Stimulated activated CD4-positive, alpha-beta T cell treated with anti-CD3 and anti-CD28 coated beads, Interleukin-4, amount 100 ng/mL, for 24 hours (primary cell): ENCODE results near the gene ERCC6.
A peak's percentile ranks its signal among the peaks of the same experiment; 100 is the strongest.

Experiments
- DNase-seq: peaks from one replicate; pipeline ENCODE4 v3.0.0-alpha.2; 2020

Gene ERCC6

DNA sequence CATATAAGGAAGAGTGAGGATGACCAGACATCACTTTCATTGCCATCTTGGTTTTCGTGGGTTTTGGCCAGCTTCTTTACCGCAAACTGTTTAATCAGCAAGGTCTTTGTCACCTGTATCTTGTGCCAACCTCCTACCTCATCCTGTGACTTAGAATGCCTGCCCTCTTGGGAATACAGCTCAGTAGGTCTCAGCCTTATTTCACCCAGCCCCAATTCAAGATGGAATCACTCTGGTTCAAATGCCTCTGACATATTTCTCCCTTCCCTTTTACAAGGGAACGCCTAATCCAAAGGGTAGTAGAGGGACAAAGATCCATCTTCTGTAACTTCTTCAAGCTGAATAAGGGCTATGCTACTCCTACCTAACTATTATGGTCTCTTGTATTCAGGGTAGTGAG is 4.7 kb upstream of the ERCC6 start:
- no peak for DNase-seq

- DNase-seq: no peak
These were observed 3.4 kb upstream of the ERCC6 start for GRCh38 chr10:49542353-49542752.

- no peak for DNase-seq
These were observed 2.8 kb upstream of the ERCC6 start for GRCh38 chr10:49541762-49542161.

DNA sequence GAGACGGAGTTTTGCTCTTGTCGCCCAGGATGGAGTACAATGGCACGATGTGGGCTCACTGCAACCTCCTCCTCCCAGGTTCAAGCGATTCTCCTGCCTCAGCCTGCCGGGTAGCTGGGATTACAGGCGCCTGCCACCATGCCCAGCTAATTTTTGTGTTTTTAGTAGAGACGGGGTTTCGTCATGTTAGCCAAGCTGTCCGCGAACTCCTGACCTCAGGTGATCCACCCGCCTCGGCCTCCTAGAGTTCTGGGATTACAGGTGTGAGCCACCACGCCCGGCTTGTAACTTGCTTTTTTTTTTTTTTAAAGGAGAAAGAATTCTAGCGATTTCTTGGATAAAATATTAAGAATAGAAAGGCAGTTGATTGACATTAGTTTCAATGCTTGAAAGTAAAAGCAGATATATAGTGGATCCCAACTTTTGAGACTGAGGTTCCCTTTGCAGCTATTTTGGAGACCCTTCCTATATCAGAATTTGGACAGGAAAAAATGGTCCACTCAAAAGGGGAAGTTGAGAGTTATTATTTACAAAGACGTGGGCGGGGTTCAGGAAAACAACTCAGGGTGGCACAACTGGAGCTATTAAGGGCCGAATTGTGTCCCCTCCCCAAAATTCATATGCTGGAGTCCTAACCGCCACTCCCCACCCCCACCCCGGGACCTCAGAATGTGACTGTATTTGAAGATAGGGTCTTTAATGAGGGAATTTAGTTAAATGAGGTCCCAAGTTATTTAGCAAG is 1.3 kb upstream of the ERCC6 start:
- DNase-seq: no peak

DNA sequence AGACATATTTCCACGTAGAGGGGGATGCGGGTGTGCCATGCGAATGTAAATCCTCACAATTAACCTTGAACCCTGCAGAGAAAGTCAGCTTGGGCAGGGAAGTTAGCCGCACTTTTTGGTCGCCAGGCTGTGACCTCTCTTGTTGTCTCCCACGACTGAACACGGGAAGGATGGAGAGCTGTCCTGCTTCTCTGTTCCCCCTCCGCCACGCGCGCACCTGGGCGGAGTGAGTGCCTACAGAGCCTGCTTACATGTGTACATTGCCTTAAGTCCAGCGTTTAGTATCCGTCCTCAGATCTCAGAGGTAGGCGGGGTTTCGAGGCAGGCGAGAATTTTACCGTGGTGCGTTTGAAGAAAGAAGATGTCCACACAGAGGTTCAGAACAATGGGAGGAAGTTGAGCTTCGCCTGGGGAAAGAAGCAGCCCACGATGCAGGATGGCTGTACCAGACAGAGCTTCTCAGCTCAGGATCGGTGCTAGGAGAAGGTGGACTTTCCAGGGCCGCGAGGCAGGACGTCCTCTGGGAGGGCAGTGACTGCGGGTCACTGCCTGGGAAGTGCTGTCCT is 482 bp upstream of the ERCC6 start:
- DNase-seq: peak; percentile 23

- DNase-seq: no peak
These were observed 4.1 kb downstream of the ERCC6 start for GRCh38 chr10:49534670-49535381.

DNA sequence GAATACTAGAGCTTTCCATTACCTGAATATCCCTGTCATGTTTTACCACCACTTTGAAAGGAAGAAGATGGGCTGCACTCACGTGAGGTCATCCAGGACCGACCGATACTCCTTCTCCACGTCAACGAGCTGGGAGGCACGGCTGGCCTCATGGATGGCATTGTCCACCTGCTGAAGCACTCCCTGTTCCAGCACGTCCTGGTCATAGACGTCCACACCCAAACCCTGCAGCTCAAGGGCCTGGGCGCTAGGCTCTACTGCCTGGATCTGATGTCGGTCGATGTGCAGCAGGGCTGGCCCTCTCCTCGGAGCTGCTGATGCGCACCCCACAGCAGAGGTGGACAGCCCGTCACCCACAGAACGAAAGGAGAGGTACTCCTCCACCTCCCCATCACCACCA is 6.5 kb downstream of the ERCC6 start:
- no peak for DNase-seq

GRCh38 chr10:49528977-49529506 is 9.9 kb downstream of the ERCC6 start:
- no peak for DNase-seq

- DNase-seq: no peak
These were observed 11.1 kb downstream of the ERCC6 start for GRCh38 chr10:49527850-49528249.

DNA sequence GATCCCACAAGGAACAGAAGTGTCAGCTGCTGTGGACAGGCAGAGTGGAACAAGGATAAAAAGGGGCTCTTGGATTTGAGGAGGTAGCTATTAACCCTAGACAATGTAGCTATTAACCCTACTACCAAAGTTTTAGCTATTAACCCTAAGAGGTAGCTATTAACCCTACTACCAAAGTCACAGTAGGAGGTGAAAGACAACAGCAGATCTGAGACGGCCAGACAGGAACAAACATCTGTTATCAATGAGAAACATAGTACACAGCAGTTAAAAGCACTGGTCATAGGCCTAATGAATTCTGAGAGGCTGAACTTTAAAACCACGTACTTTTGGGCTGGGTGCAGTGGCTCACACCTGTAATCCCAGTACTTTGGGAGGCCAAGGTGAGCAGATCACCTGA is 11.9 kb downstream of the ERCC6 start:
- DNase-seq: no peak

DNA sequence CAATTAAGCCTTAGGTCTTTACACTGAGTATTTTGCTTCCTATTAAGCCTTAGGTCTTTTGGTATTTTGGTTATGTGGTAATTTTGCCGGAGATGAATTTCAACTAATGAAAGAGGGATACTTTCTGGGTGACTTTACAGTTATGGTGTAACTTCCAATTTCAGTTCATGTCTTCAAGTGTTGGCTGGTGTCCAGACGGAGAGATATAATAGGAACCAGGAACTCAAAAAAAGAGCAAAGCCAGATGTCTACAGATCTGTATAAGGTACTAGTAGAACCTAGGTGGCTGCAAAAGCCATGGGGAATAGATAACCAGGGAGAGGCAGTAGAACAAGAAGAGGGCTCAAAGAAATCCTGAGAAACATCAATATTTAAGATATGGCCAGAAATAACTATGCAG is 12.3 kb downstream of the ERCC6 start:
- no peak for DNase-seq

DNA sequence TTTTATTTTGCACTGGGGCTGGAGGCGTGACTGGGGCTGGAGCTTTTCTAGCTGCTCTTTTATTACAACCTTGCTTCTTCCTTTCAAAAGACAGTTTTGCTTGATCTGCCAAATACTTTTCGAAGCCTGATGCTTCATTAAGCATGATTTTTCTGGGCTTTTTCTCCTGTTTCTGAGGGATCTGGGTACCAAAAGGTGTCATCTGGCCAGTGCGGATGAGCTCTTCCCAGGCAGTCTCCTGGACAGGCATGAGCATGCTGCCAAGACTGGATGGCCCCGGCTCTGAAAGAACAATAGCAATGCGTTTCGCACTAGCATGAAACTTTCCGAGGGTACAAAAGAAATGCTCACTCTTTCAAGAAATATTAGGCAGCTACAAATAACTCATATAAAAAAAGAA is 14.4 kb downstream of the ERCC6 start:
- DNase-seq: no peak

DNA sequence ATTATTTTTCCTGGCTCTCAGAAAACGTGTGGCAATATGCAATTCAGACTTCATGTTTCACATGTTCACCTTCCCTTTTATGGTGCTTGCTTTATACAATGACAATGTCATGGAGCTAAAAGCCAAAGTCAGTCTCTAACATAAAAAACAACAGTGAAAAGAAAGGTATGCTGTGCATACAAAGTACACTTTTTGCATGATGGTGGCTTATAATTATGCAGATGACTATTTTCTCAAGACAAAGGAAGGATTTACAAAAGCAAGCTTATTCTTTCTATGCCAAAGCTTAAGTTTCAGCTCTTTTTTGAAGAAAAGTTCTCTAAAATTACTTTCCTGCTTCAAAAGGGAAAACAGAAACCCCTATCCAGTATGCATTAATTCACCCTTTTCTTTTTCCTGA is 15.6 kb downstream of the ERCC6 start:
- DNase-seq: no peak

DNA sequence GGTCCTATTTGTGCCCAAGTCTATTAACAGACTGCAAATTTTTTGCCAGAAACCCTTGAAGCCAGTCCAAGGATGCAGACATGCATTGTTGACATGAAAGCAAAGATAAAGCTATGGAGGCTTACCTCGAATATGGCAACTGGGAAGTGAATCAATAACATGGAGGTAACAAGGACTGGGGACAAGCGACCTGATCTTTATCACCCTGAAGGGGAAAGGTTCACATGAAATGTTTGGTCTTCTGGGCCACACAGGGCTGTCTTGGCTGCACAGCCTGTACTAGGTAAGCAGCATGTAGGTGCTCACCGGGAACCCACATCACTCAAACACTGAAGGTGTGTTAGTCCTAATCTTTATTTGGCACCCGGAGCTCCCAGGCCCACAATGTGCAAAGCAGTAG is 17.9 kb downstream of the ERCC6 start:
- no peak for DNase-seq

GRCh38 chr10:49520122-49520775 is 18.7 kb downstream of the ERCC6 start:
- no peak for DNase-seq

- DNase-seq: no peak
These were observed 19.2 kb downstream of the ERCC6 start for GRCh38 chr10:49519717-49520116.

- DNase-seq: peak; percentile 24
These were observed 19.8 kb downstream of the ERCC6 start for GRCh38 chr10:49518982-49519578.

GRCh38 chr10:49518566-49518965 is 20.4 kb downstream of the ERCC6 start:
- DNase-seq: no peak

GRCh38 chr10:49516216-49516970 is 22.5 kb downstream of the ERCC6 start:
- no peak for DNase-seq

DNA sequence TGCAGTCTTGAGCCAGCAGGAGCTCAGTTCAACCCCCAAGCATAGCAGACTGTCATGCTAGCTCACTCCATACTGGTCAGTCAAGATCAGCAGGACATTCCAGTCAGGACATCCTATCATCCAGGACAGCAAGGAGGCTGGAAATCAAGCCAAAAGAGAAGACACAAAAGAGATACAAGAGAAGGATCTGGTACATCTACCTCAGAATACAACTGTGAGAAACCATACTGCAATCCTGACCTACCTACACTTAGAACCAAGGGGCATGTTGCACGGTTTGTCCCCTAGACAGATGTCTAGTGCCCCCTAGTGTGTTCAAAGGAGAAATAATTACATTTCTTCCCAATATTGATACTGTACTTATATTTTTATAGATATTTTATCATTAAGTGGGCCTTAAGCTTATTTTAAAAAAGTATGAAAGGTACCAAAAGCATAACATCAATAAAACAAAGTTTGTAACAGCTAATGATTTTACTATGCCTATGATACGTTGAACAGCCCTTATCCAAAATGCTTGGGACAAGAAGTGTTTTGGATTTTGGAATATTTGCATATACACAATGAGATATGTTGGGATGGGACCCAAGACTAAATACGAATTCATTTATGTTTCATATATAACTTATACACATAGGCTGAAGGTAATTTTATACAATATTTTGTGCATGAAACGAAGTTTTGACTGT is 26.7 kb downstream of the ERCC6 start:
- DNase-seq: no peak

DNA sequence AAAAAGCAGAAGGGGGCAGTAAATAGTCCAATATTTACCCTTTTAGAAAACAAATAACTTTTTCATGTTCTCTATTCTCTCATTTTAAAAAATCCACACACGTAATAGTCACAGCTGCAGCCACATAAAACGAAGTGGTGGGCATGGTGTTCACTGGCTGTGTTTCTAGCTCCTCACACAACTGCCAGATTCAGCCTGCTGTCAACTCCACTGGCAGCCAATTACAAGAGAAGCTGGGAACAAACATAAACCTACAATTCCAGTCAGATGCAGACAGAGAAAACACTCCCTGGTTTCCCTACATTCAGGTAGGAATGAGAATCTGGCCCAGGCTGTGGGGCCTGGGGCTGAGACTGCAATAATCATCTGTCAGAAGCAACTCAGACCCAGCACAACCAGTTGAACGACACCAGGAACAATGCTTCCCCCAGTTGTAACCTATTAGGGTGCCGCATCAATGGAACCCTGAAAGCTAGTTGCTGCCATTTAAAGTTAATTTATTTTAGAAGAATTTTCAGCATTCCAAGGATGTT is 29.1 kb downstream of the ERCC6 start:
- no peak for DNase-seq
